K562 (cell line): ENCODE results near the gene CCNC. TPM values are rescaled to one million over a fixed set of nuclear protein-coding genes. Genes with fewer than 3 reads are reported as not detected.

Experiments used
- CBX3 ChIP-seq, 2 experiments: IDR thresholded peaks; 1 replicate in 1 of 2; 2 replicates in 1 of 2; pipeline ENCODE4 v1.6.1; 2012; ENCODE audit warnings: inconsistent platforms in 2 of 2, low read length in 2 of 2, borderline replicate concordance in 1 of 2, control low read depth in 1 of 2
- MAFF ChIP-seq: IDR thresholded peaks from 2 replicates; pipeline ENCODE4 v1.6.1; 2012; ENCODE audit warnings: low read length, improper control_type of control experiment
- NFYB ChIP-seq: IDR thresholded peaks from 2 replicates; pipeline ENCODE4 v1.6.1; 2011; ENCODE audit warnings: mild to moderate bottlenecking, moderate library complexity; ENCODE audit not compliant: insufficient read length; ENCODE audit errors: extremely low read depth
- POLR2B ChIP-seq: fragments of 450-650 bp; IDR thresholded peaks from 2 replicates; pipeline ENCODE4 v1.6.1; 2018; ENCODE audit warnings: low read depth; ENCODE audit not compliant: partially characterized antibody
- RNF2 ChIP-seq: sonication (generic); IDR thresholded peaks from 2 replicates; pipeline ENCODE4 v1.6.1; 2016
- SAP30 ChIP-seq: fragments of 200-600 bp; sonication (generic); IDR thresholded peaks from 2 replicates; pipeline ENCODE4 v1.6.1; 2012; ENCODE audit warnings: borderline replicate concordance, low read depth, mild to moderate bottlenecking, moderate library complexity, low read length, control low read depth, inconsistent platforms; ENCODE audit not compliant: insufficient read depth, poor library complexity, severe bottlenecking
- TFAP4 ChIP-seq: sonication (generic); formaldehyde crosslinking; IDR thresholded peaks from 2 replicates; pipeline ENCODE4 v1.8.0; 2022; ENCODE audit warnings: missing genetic modification reagents, mild to moderate bottlenecking, moderate library complexity, borderline replicate concordance
- ZNF3 ChIP-seq: fragments of 250-450 bp; sonication (Bioruptor Pico); IDR thresholded peaks from 2 replicates; pipeline ENCODE4 v1.5.0; 2021; ENCODE audit warnings: mild to moderate bottlenecking, moderate library complexity
- ZNF639 ChIP-seq, 2 experiments: fragments of 200-800 bp in 1 of 2; sonication (Bioruptor generic) in 1 of 2; sonication (generic) in 1 of 2; formaldehyde crosslinking in 1 of 2; IDR thresholded peaks in 1 of 2; conservative IDR thresholded peaks in 1 of 2; 2 replicates each; pipeline versions ENCODE4 v1.5.0 to v1.6.1; 2016 to 2020; ENCODE audit warnings: missing compliant biosample characterization in 1 of 2, missing genetic modification characterization in 1 of 2, missing genetic modification reagents in 1 of 2
- polyA plus RNA-seq, 8 experiments: library from polyadenylated mRNA; depleted of rRNA in 4 of 8; stranded (reverse) in 5 of 8; unstranded in 3 of 8; fragments of >200 nt; fragmentation: Nextera tagmentation in 2 of 8; fragmentation: Illumina TruSeq in 1 of 8; extraction: Ambion mirVana in 2 of 8; extraction: Trizol in 1 of 8; gene quantifications; 2 replicates each; pipeline versions ENCODE4 v1.2.1 to v1.2.3, GENCODE V29; 2011 to 2014; ENCODE audit warnings: inconsistent platforms in 1 of 8, missing spikeins in 1 of 8
- total RNA-seq, 7 experiments: library from RNA; depleted of rRNA in 6 of 7; stranded (reverse); fragments of >200 nt in 6 of 7; fragmentation: Illumina TruSeq in 2 of 7; extraction: Trizol in 2 of 7; gene quantifications; 2 replicates each; pipeline versions ENCODE4 v1.2.1 to v1.2.3, GENCODE V29; 2011 to 2021; ENCODE audit warnings: low replicate concordance in 1 of 7

Gene CCNC
- total and polyA plus RNA-seq, 9 of the 15 experiments (the other 6 are each of a cell fraction or from before 2014, with no cell fraction given) = 68.7 to 177 (median 99.6) TPM

- no peak for TF ChIP-seq TFAP4
- no peak for TF ChIP-seq RNF2
- no peak for TF ChIP-seq POLR2B
- 0 out of 3 replicates have a peak, but pooled peaks of 1 of the 2 experiments have one; percentile 23 for TF ChIP-seq CBX3 (IDR thresholded peaks at IDR 0.05; ENCODE audit: borderline replicate concordance in 1 of 2, low read length in 2 of 2)
- peak; percentile 85 for TF ChIP-seq MAFF
- no peak for TF ChIP-seq ZNF639 (CRISPR knock-in tag; conservative IDR thresholded peaks at IDR 0.05 in 1 of 2, IDR thresholded peaks at IDR 0.05 in 1 of 2)
- no peak for TF ChIP-seq ZNF3 (CRISPR knock-in tag)
- no peak for TF ChIP-seq NFYB
- TF ChIP-seq SAP30 = no peak
These were observed 42.7 kb upstream of the CCNC start (continued) for GRCh38 chr6:99611148-99611547.
